D721Med (cell line): ENCODE results near the gene TMCC1.

ENCODE experiments used
- DNase-seq: peaks from one replicate; pipeline ENCODE4 v3.0.0; 2011; ENCODE audit warnings: low spot score; ENCODE audit not compliant: insufficient read length
- FAIRE-seq: peaks from 2 replicates; lab custom pipeline; 2011; peaks lifted over from hg19 to GRCh38; lab: Jason Lieb, UNC
- CTCF ChIP-seq: IDR thresholded peaks from 2 replicates; pipeline ENCODE4 v1.5.1; 2012; ENCODE audit warnings: mild to moderate bottlenecking, control low read depth; ENCODE audit not compliant: insufficient read depth; ENCODE audit errors: missing control alignments

The TMCC1 gene

GRCh38 chr3:129610276-129610675, 283.2 kb downstream of the TMCC1 start:
- FAIRE-seq (no peak), DNase-seq (no peak)
- no peak for TF ChIP-seq CTCF

- FAIRE-seq (no peak), DNase-seq (no peak)
- TF ChIP-seq CTCF: no peak
Measured at GRCh38 chr3:129609591-129610182, 283.8 kb downstream of the TMCC1 start.

- no peak for TF ChIP-seq CTCF
- FAIRE-seq (no peak), DNase-seq (no peak)
Measured at GRCh38 chr3:129608936-129609590, 284.4 kb downstream of the TMCC1 start.

- no peak for DNase-seq
Measured at GRCh38 chr3:129608087-129608935, 285.2 kb downstream of the TMCC1 start.

GRCh38 chr3:129607391-129608068, 286.0 kb downstream of the TMCC1 start:
- DNase-seq: no peak
- no peak for FAIRE-seq
- TF ChIP-seq CTCF: no peak

More at GRCh38 chr3:129608087-129608935, 285.2 kb downstream of the TMCC1 start:
- FAIRE-seq: no peak
- peak; percentile 58 for TF ChIP-seq CTCF

- no peak for TF ChIP-seq CTCF
- DNase-seq: peak; percentile 94
- no peak for FAIRE-seq
Measured at GRCh38 chr3:129606636-129607390, 286.7 kb downstream of the TMCC1 start, which contains the start of gene PLXND1. Gene PLXND1 (minus strand): TSS chr3:129606676. CDS start chr3:129606639, 37 bp downstream.
